ENCODE results near the gene ITCH.
"Not testable (repeated sequence)": the region's sequence is repeated elsewhere in the genome, so short reads cannot be mapped to it uniquely, and the experiment has no call there.

DNA sequence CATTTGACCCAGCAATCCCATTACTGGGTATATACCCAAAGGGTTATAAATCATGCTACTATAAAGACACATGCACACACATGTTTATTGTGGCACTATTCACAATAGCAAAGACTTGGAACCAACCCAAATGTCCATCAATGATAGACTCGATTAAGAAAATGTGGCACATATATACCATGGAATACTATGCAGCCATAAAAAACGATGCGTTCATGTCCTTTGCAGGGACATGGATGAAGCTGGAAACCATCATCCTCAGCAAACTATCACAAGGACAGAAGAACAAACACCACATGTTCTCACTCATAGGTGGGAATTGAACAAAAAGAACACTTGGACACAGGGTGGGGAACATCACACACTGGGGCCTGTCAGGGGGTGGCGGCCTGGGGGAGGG, 34.9 kb upstream of the ITCH start:
- TF ChIP-seq, protein P1, sequence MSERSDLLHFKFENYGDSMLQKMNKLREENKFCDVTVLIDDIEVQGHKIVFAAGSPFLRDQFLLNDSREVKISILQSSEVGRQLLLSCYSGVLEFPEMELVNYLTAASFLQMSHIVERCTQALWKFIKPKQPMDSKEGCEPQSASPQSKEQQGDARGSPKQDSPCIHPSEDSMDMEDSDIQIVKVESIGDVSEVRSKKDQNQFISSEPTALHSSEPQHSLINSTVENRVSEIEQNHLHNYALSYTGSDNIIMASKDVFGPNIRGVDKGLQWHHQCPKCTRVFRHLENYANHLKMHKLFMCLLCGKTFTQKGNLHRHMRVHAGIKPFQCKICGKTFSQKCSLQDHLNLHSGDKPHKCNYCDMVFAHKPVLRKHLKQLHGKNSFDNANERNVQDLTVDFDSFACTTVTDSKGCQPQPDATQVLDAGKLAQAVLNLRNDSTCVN (CRISPR knock-in tag; IDR thresholded peaks at IDR 0.05): not testable (repeated sequence)
- TF ChIP-seq YY1 (IDR thresholded peaks at IDR 0.05; ENCODE audit: borderline replicate concordance in 1 of 3, control insufficient read depth in 1 of 3, extremely low read depth in 1 of 3, insufficient read depth in 3 of 3, insufficient read length in 1 of 3, insufficient replicate concordance in 2 of 3, low read depth in 1 of 3, low read length in 2 of 3); RHOXF2B (CRISPR knock-in tag; conservative IDR thresholded peaks at IDR 0.05); POLR2A (conservative IDR thresholded peaks at IDR 0.05): not testable (repeated sequence)
- TF ChIP-seq, protein P2, sequence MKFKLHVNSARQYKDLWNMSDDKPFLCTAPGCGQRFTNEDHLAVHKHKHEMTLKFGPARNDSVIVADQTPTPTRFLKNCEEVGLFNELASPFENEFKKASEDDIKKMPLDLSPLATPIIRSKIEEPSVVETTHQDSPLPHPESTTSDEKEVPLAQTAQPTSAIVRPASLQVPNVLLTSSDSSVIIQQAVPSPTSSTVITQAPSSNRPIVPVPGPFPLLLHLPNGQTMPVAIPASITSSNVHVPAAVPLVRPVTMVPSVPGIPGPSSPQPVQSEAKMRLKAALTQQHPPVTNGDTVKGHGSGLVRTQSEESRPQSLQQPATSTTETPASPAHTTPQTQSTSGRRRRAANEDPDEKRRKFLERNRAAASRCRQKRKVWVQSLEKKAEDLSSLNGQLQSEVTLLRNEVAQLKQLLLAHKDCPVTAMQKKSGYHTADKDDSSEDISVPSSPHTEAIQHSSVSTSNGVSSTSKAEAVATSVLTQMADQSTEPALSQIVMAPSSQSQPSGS (CRISPR knock-in tag; IDR thresholded peaks at IDR 0.05): not testable (repeated sequence)
- TF ChIP-seq, protein P3, sequence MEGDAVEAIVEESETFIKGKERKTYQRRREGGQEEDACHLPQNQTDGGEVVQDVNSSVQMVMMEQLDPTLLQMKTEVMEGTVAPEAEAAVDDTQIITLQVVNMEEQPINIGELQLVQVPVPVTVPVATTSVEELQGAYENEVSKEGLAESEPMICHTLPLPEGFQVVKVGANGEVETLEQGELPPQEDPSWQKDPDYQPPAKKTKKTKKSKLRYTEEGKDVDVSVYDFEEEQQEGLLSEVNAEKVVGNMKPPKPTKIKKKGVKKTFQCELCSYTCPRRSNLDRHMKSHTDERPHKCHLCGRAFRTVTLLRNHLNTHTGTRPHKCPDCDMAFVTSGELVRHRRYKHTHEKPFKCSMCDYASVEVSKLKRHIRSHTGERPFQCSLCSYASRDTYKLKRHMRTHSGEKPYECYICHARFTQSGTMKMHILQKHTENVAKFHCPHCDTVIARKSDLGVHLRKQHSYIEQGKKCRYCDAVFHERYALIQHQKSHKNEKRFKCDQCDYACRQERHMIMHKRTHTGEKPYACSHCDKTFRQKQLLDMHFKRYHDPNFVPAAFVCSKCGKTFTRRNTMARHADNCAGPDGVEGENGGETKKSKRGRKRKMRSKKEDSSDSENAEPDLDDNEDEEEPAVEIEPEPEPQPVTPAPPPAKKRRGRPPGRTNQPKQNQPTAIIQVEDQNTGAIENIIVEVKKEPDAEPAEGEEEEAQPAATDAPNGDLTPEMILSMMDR (IDR thresholded peaks at IDR 0.05 in 2 of 3, conservative IDR thresholded peaks at IDR 0.05 in 1 of 3; ENCODE audit: insufficient read depth in 2 of 3, low read depth in 1 of 3, low read length in 3 of 3): not testable (repeated sequence)
